CD4-positive, CD25-positive, alpha-beta regulatory T cell (primary cell): ENCODE results near the gene CD79A. TPM values are rescaled to one million over a fixed set of nuclear protein-coding genes. Genes with fewer than 3 reads are reported as not detected.

Experiments used
- ATAC-seq, 2 donors: fragments of 150-1000 bp; cut with Tn5 transposase; one replicate each; pipeline ENCODE4 v1.10.0; 2021; ENCODE audit warnings: low read depth in 2 of 2, moderate number of reproducible peaks in 2 of 2, moderate library complexity in 1 of 2
- DNase-seq, 3 donors: peaks; one replicate each; pipeline versions ENCODE4 v3.0.0 to v3.0.0-alpha.2; 2012 to 2022; ENCODE audit warnings: mixed read lengths in 1 of 3
- H3K27ac ChIP-seq: one replicate; pipeline ENCODE4 v1.7.0; 2013; ENCODE audit warnings: mild to moderate bottlenecking, low read length; ENCODE audit not compliant: insufficient read depth, poor library complexity, severe bottlenecking
- H3K27me3 ChIP-seq: one replicate; pipeline ENCODE4 v1.7.0; 2013; ENCODE audit warnings: low read length; ENCODE audit not compliant: control insufficient read depth, insufficient read depth
- H3K36me3 ChIP-seq: one replicate; pipeline ENCODE4 v1.7.0; 2013; ENCODE audit warnings: mild to moderate bottlenecking, low read length, moderate library complexity; ENCODE audit not compliant: control insufficient read depth, insufficient read depth
- H3K4me1 ChIP-seq: 2 replicates; pipeline ENCODE4 v1.7.0; 2013; ENCODE audit warnings: mild to moderate bottlenecking, low read length; ENCODE audit not compliant: insufficient read depth, control insufficient read depth, poor library complexity, severe bottlenecking
- H3K4me3 ChIP-seq: one replicate; pipeline ENCODE4 v1.7.0; 2013; ENCODE audit warnings: low read depth, mild to moderate bottlenecking, low read length, moderate library complexity
- H3K9me3 ChIP-seq, 2 experiments: 1 replicate in 1 of 2; 2 replicates in 1 of 2; pipeline ENCODE4 v1.7.0; 2013; ENCODE audit warnings: low read length in 2 of 2, mild to moderate bottlenecking in 1 of 2, moderate library complexity in 1 of 2; ENCODE audit not compliant: control insufficient read depth in 2 of 2
- H3K27ac Mint-ChIP-seq, 3 donors: one replicate each; pipeline ENCODE4 v1.8.0; 2020 to 2022; ENCODE audit warnings: mild to moderate bottlenecking in 3 of 3, mixed read lengths in 3 of 3, moderate library complexity in 2 of 3
- H3K27me3 Mint-ChIP-seq: one replicate; pipeline ENCODE4 v1.8.0; 2022; ENCODE audit warnings: mild to moderate bottlenecking, mixed read lengths
- H3K36me3 Mint-ChIP-seq: one replicate; pipeline ENCODE4 v1.8.0; 2020; ENCODE audit warnings: mixed read lengths
- H3K4me1 Mint-ChIP-seq, 4 donors: one replicate each; pipeline ENCODE4 v1.8.0; 2020 to 2022; ENCODE audit warnings: mixed read lengths in 4 of 4, mild to moderate bottlenecking in 1 of 4
- H3K4me3 Mint-ChIP-seq, 4 donors: one replicate each; pipeline ENCODE4 v1.8.0; 2020 to 2022; ENCODE audit warnings: mild to moderate bottlenecking in 4 of 4, mixed read lengths in 4 of 4, moderate library complexity in 3 of 4
- H3K9me3 Mint-ChIP-seq, 7 donors: one replicate each; pipeline ENCODE4 v1.8.0; 2020 to 2022; ENCODE audit warnings: mixed read lengths in 7 of 7, mild to moderate bottlenecking in 3 of 7, moderate library complexity in 2 of 7
- polyA plus RNA-seq, 4 donors: library from polyadenylated mRNA; unstranded; fragments of 300-500 nt; fragmentation: Illumina TruSeq; gene quantifications; one replicate each; pipeline ENCODE4 v1.2.3, GENCODE V29; 2021
- total RNA-seq: library from RNA; stranded (reverse); gene quantifications from one replicate; pipeline ENCODE4 v1.2.3, GENCODE V29; 2022

Gene CD79A
- total and polyA plus RNA-seq, 5 donors from 2014 or later = 4.9 to 17.9 (median 15.9) TPM

- Mint-ChIP-seq H3K36me3 (no peaks in the 10 kb centered on the region), H3K9me3 (peaks cover 0 to 3% (median 0%) of the 10 kb centered on the region in 7 donors), H3K27me3 (peaks cover 12% of the 10 kb centered on the region), H3K4me1 (peaks cover 0 to 17% (median 7%) of the 10 kb centered on the region in 4 donors), H3K4me3 (peak overlapping the region in 3 of 4 donors; percentile 10 to 65 (median 55)), H3K27ac (peak overlapping the region in 2 of 3 donors; percentile 16 to 72)
- Histone ChIP-seq H3K4me1 (no peaks in the 10 kb centered on the region), H3K27ac (no peak overlapping the region), H3K9me3 (no peaks in the 10 kb centered on the region), H3K4me3 (no peak overlapping the region), H3K27me3 (peaks cover 2% of the 10 kb centered on the region), H3K36me3 (no peaks in the 10 kb centered on the region)
- no peak for DNase-seq
- no peak for ATAC-seq
These were observed 44.8 kb downstream of the CD79A start for GRCh38 chr19:41921577-41922576.

GRCh38 chr19:41922585-41922984, 45.5 kb downstream of the CD79A start:
- no peak for ATAC-seq
- Mint-ChIP-seq H3K27ac (peak overlapping the region in 1 of 3 donors; percentile 16), H3K4me3 (no peak overlapping the region), H3K4me1 (peaks cover 0 to 17% (median 7%) of the 10 kb centered on the region in 4 donors), H3K36me3 (no peaks in the 10 kb centered on the region), H3K9me3 (peaks cover 0 to 3% (median 0%) of the 10 kb centered on the region in 7 donors), H3K27me3 (peaks cover 12% of the 10 kb centered on the region)
- H3K9me3 ChIP-seq = no peaks in the 10 kb centered on the region
- no peak overlapping the region for H3K4me3 ChIP-seq
- H3K27me3 ChIP-seq = no peaks in the 10 kb centered on the region
- H3K27ac ChIP-seq = no peak overlapping the region
- H3K36me3 ChIP-seq = no peaks in the 10 kb centered on the region
- peaks cover 3% of the 10 kb centered on the region for H3K4me1 ChIP-seq
- DNase-seq = no peak

- H3K4me3 Mint-ChIP-seq = peak overlapping the region in 2 of 4 donors; percentile 2 to 39
- no peak for ATAC-seq
- Histone ChIP-seq H3K27ac (no peak overlapping the region), H3K4me1 (peaks cover 10% of the 10 kb centered on the region), H3K4me3 (no peak overlapping the region), H3K27me3 (no peaks in the 10 kb centered on the region), H3K9me3 (no peaks in the 10 kb centered on the region), H3K36me3 (no peaks in the 10 kb centered on the region)
- peaks cover 0 to 19% (median 7%) of the 10 kb centered on the region in 4 donors for H3K4me1 Mint-ChIP-seq
- H3K27me3 Mint-ChIP-seq = peaks cover 12% of the 10 kb centered on the region
- no peaks in the 10 kb centered on the region for H3K36me3 Mint-ChIP-seq
- H3K9me3 Mint-ChIP-seq = peaks cover 0 to 5% (median 0%) of the 10 kb centered on the region in 7 donors
- no peak for DNase-seq
- peak overlapping the region in 2 of 3 donors; percentile 27 to 82 for H3K27ac Mint-ChIP-seq
These were observed 46.1 kb downstream of the CD79A start for GRCh38 chr19:41923045-41923788.

GRCh38 chr19:41924151-41925145, 47.4 kb downstream of the CD79A start:
- H3K9me3 ChIP-seq = no peaks in the 10 kb centered on the region
- Mint-ChIP-seq H3K4me1 (peaks cover 0 to 26% (median 15%) of the 10 kb centered on the region in 4 donors), H3K27ac (no peak overlapping the region), H3K9me3 (peaks cover 0 to 6% (median 0%) of the 10 kb centered on the region in 7 donors), H3K4me3 (no peak overlapping the region), H3K36me3 (no peaks in the 10 kb centered on the region), H3K27me3 (peaks cover 12% of the 10 kb centered on the region)
- H3K4me3 ChIP-seq = no peak overlapping the region
- peaks cover 22% of the 10 kb centered on the region for H3K4me1 ChIP-seq
- no peaks in the 10 kb centered on the region for H3K36me3 ChIP-seq
- DNase-seq (no peak), ATAC-seq (no peak)
- H3K27ac ChIP-seq = no peak overlapping the region
- H3K27me3 ChIP-seq = no peaks in the 10 kb centered on the region

- H3K27me3 Mint-ChIP-seq = peaks cover 19% of the 10 kb centered on the region
- H3K27ac Mint-ChIP-seq = no peak overlapping the region
- Histone ChIP-seq H3K4me1 (peaks cover 28% of the 10 kb centered on the region), H3K36me3 (no peaks in the 10 kb centered on the region), H3K27me3 (peaks cover 4% of the 10 kb centered on the region), H3K9me3 (no peaks in the 10 kb centered on the region), H3K4me3 (no peak overlapping the region), H3K27ac (no peak overlapping the region)
- H3K9me3 Mint-ChIP-seq = peaks cover 0 to 6% (median 0%) of the 10 kb centered on the region in 7 donors
- peaks cover 0 to 36% (median 20%) of the 10 kb centered on the region in 4 donors for H3K4me1 Mint-ChIP-seq
- ATAC-seq = no peak
- DNase-seq = no peak
- H3K4me3 Mint-ChIP-seq = no peak overlapping the region
- H3K36me3 Mint-ChIP-seq = no peaks in the 10 kb centered on the region
These were observed 48.3 kb downstream of the CD79A start for GRCh38 chr19:41925208-41926003.

DNA sequence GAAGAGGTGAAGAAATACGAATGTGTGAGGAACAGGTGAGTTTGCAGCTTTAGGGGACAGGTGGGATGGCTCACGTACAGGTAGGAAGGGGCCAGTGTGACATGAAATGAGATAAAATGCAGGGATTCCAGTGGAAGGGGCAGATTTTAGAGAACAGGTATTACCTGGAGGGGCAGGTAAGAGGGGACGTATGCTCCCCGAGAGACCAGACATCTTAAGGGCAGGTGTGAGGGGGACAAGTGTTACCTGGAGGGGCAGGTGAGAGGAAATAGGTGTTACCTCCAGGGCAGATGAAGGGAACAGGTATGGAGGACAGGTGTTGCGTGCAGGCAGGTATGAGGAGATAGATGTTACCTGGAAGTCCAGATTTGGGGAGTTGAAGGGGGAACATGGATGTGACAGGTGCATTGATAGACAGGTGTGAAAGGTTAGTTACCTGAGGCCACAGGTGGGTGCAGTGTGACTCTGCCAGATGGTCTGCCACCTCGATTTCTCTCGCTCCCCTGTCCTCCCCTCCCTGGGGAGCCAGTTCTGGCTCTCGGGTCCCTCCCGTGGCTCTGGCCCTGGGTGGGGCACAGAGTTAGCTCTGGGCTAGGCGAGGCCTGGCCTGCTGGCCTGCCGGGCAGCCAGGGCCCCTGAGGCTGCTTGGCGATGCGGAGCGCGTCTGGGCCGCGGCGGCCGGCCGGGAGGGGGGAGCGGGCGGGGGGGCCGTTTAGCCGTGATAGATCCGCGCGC, 49.1 kb downstream of the CD79A start:
- DNase-seq (no peak), ATAC-seq (no peak)
- H3K4me3 Mint-ChIP-seq = no peak overlapping the region
- H3K36me3 Mint-ChIP-seq = no peaks in the 10 kb centered on the region
- no peak overlapping the region for H3K4me3 ChIP-seq
- peaks cover 4% of the 10 kb centered on the region for H3K27me3 ChIP-seq
- no peaks in the 10 kb centered on the region for H3K36me3 ChIP-seq
- peaks cover 19% of the 10 kb centered on the region for H3K27me3 Mint-ChIP-seq
- H3K4me1 ChIP-seq = peaks cover 28% of the 10 kb centered on the region
- H3K4me1 Mint-ChIP-seq = peaks cover 0 to 42% (median 22%) of the 10 kb centered on the region in 4 donors
- H3K27ac ChIP-seq = no peak overlapping the region
- H3K27ac Mint-ChIP-seq = no peak overlapping the region
- H3K9me3 ChIP-seq = no peaks in the 10 kb centered on the region
- peaks cover 0 to 6% (median 0%) of the 10 kb centered on the region in 7 donors for H3K9me3 Mint-ChIP-seq
